Measurements from ENCODE around the gene GATA5. TPM values are rescaled to one million over a fixed set of nuclear protein-coding genes. Genes with fewer than 3 reads are reported as not detected.

GATA5 gene
- polyA plus RNA-seq, 1 donor from 2014 or later = not detected

DNA sequence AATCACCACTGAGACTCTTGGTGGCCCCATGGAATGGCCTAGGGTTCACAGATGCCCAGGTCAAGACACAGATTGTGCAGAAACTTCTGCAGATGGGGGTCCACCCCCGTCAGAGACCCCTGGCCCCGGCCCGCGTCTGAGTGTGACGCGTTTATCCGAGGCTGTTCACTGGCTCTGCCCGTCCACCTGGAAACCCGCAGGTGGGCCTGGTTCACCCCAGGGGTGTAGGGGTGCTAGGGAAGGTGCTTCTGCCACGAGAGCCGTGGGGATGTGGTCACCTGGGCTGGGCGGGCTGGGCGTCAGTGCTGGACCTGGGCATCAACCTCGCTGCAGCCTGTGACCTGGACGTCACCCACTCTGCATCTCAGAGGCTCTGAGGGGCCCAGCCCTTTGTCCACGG is 39.5 kb upstream of the GATA5 start:
- Histone ChIP-seq H3K27ac (ENCODE audit: low read length) (no peak overlapping the region), H3K9me3 (ENCODE audit: low read length) (no peaks in the 10 kb centered on the region), H3F3A (ENCODE audit: insufficient read depth, low read length, poor library complexity, severe bottlenecking) (no peaks in the 10 kb centered on the region), H3K36me3 (ENCODE audit: insufficient read depth, low read length) (no peaks in the 10 kb centered on the region), H3K4me2 (ENCODE audit: low read length) (no peak overlapping the region), H3K79me2 (replicated peaks; ENCODE audit: insufficient read depth, low read length) (no peaks in the 10 kb centered on the region), H2AFZ (ENCODE audit: low read depth, low read length) (no peak overlapping the region), H3K9me2 (ENCODE audit: insufficient read depth, low read length) (no peaks in the 10 kb centered on the region), H3K4me3 (ENCODE audit: low read length) (no peak overlapping the region), H3K9ac (ENCODE audit: low read length) (no peak overlapping the region), H4K20me1 (ENCODE audit: insufficient read depth) (no peaks in the 10 kb centered on the region), H3K27me3 (ENCODE audit: insufficient read depth, low read depth, low read length) (no peaks in the 10 kb centered on the region)
- TF ChIP-seq POLR2AphosphoS5 (IDR thresholded peaks at IDR 0.05) (no peak), TAF1 (IDR thresholded peaks at IDR 0.05; ENCODE audit: low read depth) (no peak), EZH2 (IDR thresholded peaks at IDR 0.05; ENCODE audit: borderline replicate concordance, insufficient read depth, low read length, poor library complexity, severe bottlenecking) (no peak), EP300 (conservative IDR thresholded peaks at IDR 0.05; ENCODE audit: poor library complexity, severe bottlenecking) (no peak), SMC3 (conservative IDR thresholded peaks at IDR 0.05; ENCODE audit: poor library complexity) (no peak), MXI1 (conservative IDR thresholded peaks at IDR 0.05; ENCODE audit: poor library complexity, severe bottlenecking) (no peak), RAD21 (conservative IDR thresholded peaks at IDR 0.05) (no peak)
- TF ChIP-seq, protein P1, sequence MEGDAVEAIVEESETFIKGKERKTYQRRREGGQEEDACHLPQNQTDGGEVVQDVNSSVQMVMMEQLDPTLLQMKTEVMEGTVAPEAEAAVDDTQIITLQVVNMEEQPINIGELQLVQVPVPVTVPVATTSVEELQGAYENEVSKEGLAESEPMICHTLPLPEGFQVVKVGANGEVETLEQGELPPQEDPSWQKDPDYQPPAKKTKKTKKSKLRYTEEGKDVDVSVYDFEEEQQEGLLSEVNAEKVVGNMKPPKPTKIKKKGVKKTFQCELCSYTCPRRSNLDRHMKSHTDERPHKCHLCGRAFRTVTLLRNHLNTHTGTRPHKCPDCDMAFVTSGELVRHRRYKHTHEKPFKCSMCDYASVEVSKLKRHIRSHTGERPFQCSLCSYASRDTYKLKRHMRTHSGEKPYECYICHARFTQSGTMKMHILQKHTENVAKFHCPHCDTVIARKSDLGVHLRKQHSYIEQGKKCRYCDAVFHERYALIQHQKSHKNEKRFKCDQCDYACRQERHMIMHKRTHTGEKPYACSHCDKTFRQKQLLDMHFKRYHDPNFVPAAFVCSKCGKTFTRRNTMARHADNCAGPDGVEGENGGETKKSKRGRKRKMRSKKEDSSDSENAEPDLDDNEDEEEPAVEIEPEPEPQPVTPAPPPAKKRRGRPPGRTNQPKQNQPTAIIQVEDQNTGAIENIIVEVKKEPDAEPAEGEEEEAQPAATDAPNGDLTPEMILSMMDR (IDR thresholded peaks at IDR 0.05; ENCODE audit: poor library complexity, severe bottlenecking) = no peak
- TF ChIP-seq, protein P2, sequence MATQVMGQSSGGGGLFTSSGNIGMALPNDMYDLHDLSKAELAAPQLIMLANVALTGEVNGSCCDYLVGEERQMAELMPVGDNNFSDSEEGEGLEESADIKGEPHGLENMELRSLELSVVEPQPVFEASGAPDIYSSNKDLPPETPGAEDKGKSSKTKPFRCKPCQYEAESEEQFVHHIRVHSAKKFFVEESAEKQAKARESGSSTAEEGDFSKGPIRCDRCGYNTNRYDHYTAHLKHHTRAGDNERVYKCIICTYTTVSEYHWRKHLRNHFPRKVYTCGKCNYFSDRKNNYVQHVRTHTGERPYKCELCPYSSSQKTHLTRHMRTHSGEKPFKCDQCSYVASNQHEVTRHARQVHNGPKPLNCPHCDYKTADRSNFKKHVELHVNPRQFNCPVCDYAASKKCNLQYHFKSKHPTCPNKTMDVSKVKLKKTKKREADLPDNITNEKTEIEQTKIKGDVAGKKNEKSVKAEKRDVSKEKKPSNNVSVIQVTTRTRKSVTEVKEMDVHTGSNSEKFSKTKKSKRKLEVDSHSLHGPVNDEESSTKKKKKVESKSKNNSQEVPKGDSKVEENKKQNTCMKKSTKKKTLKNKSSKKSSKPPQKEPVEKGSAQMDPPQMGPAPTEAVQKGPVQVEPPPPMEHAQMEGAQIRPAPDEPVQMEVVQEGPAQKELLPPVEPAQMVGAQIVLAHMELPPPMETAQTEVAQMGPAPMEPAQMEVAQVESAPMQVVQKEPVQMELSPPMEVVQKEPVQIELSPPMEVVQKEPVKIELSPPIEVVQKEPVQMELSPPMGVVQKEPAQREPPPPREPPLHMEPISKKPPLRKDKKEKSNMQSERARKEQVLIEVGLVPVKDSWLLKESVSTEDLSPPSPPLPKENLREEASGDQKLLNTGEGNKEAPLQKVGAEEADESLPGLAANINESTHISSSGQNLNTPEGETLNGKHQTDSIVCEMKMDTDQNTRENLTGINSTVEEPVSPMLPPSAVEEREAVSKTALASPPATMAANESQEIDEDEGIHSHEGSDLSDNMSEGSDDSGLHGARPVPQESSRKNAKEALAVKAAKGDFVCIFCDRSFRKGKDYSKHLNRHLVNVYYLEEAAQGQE (IDR thresholded peaks at IDR 0.05; ENCODE audit: borderline replicate concordance) = no peak

DNA sequence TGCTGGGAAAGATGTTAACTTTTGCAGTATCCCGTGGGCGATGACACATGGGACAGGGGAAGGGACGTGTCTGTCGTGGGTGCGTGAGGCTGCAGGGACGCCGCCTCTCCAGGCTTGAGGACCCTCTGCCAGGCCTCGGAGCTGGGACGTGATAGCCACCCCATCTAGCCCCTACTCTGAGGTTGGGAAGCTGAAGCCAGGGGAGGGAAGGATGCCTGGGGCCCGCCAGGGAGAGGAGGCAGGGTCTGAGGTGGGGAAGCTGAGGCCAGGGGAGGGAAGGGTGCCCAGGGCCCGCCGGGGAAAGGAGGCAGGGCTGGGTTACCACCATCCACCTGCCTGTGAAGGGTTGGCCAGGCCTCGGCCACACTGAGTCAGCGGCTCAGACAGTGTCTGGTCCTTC is 38.2 kb upstream of the GATA5 start:
- Histone ChIP-seq H3K9ac (ENCODE audit: low read length) (no peak overlapping the region), H3K27me3 (ENCODE audit: insufficient read depth, low read depth, low read length) (no peaks in the 10 kb centered on the region), H3F3A (ENCODE audit: insufficient read depth, low read length, poor library complexity, severe bottlenecking) (no peaks in the 10 kb centered on the region), H3K4me2 (ENCODE audit: low read length) (no peak overlapping the region), H2AFZ (ENCODE audit: low read depth, low read length) (no peak overlapping the region), H4K20me1 (ENCODE audit: insufficient read depth) (no peaks in the 10 kb centered on the region), H3K9me3 (ENCODE audit: low read length) (no peaks in the 10 kb centered on the region), H3K4me3 (ENCODE audit: low read length) (no peak overlapping the region), H3K36me3 (ENCODE audit: insufficient read depth, low read length) (no peaks in the 10 kb centered on the region), H3K9me2 (ENCODE audit: insufficient read depth, low read length) (no peaks in the 10 kb centered on the region), H3K79me2 (replicated peaks; ENCODE audit: insufficient read depth, low read length) (no peaks in the 10 kb centered on the region), H3K27ac (ENCODE audit: low read length) (no peak overlapping the region)
- TF ChIP-seq, protein P1 (IDR thresholded peaks at IDR 0.05; ENCODE audit: poor library complexity, severe bottlenecking) = no peak
- TF ChIP-seq EP300 (conservative IDR thresholded peaks at IDR 0.05; ENCODE audit: poor library complexity, severe bottlenecking) (no peak), EZH2 (IDR thresholded peaks at IDR 0.05; ENCODE audit: borderline replicate concordance, insufficient read depth, low read length, poor library complexity, severe bottlenecking) (no peak), TAF1 (IDR thresholded peaks at IDR 0.05; ENCODE audit: low read depth) (no peak), POLR2AphosphoS5 (IDR thresholded peaks at IDR 0.05) (no peak), RAD21 (conservative IDR thresholded peaks at IDR 0.05) (no peak), SMC3 (conservative IDR thresholded peaks at IDR 0.05; ENCODE audit: poor library complexity) (no peak), MXI1 (conservative IDR thresholded peaks at IDR 0.05; ENCODE audit: poor library complexity, severe bottlenecking) (no peak)
- TF ChIP-seq, protein P2 (IDR thresholded peaks at IDR 0.05; ENCODE audit: borderline replicate concordance) = no peak
